HepG2 (cell line): ENCODE measurements around the gene EGFL8. TPM values are rescaled to one million over a fixed set of nuclear protein-coding genes. Genes with fewer than 3 reads are reported as not detected.

Experiments used
- ATAC-seq: fragments of 200-7000 bp; cut with Tn5 transposase; 3 replicates; pipeline ENCODE4 v1.9.1; 2020; ENCODE audit warnings: mild to moderate bottlenecking, moderate library complexity
- Bru-seq: library from RNA; stranded (reverse); fragments of 400-500 nt; gene quantifications from one replicate; lab custom pipeline; 2021; lab: Mats Ljungman, UMichigan
- BruChase-seq, 2 experiments: library from RNA; stranded (reverse); fragments of 400-500 nt; gene quantifications; one replicate each; lab custom pipeline; 2021; lab: Mats Ljungman, UMichigan
- BruUV-seq: library from RNA; stranded (reverse); fragments of 400-500 nt; replicated peaks from 2 replicates; lab custom pipeline; 2021; lab: Mats Ljungman, UMichigan
- CTCF ChIA-PET: fragments of 300-600 bp; formaldehyde crosslinking; extraction: SDS; loops from one replicate; lab custom pipeline; 2021; ENCODE audit warnings: low total read pairs, inconsistent platforms, low intra/inter-chr PET ratio; lab: Yijun Ruan, JAX
- POLR2A ChIA-PET: fragments of 350-600 bp; sonication (Branson Sonifier 250); formaldehyde crosslinking; loops from one replicate; lab custom pipeline; 2020; ENCODE audit warnings: antibody characterized with exemption, inconsistent platforms; lab: Yijun Ruan, JAX
- DNase-seq: peaks from one replicate; pipeline ENCODE4 v3.0.0-alpha.2; 2015; ENCODE audit warnings: low spot score
- FAIRE-seq: peaks from 3 replicates; lab custom pipeline; 2011; peaks lifted over from hg19 to GRCh38; lab: Jason Lieb, UNC
- H2AFZ ChIP-seq: one replicate; pipeline ENCODE4 v1.6.1; 2011; ENCODE audit warnings: low read length, inconsistent platforms
- H3K27ac ChIP-seq: fragments of 300-600 bp; 3 replicates; pipeline ENCODE4 v1.8.0; 2011; ENCODE audit warnings: mixed run types, mild to moderate bottlenecking, mixed read lengths, low read length, inconsistent platforms; ENCODE audit not compliant: insufficient read depth; ENCODE audit errors: extremely low read length
- H3K27me3 ChIP-seq, 2 experiments: fragments of 200-600 bp in 1 of 2; 2 replicates in 1 of 2; 3 replicates in 1 of 2; pipeline versions ENCODE4 v1.6.0 to v1.8.0; 2011; ENCODE audit warnings: low read length in 2 of 2, mild to moderate bottlenecking in 2 of 2, moderate library complexity in 2 of 2, inconsistent platforms in 1 of 2; ENCODE audit not compliant: insufficient read depth in 2 of 2, control insufficient read depth in 1 of 2
- H3K36me3 ChIP-seq, 2 experiments: fragments of 200-600 bp in 1 of 2; replicated peaks in 1 of 2; 2 replicates in 1 of 2; 3 replicates in 1 of 2; pipeline versions ENCODE4 v1.5.1 to v1.8.0; 2011; ENCODE audit warnings: low read length in 2 of 2, inconsistent platforms in 1 of 2; ENCODE audit not compliant: insufficient read depth in 2 of 2, control insufficient read depth in 1 of 2
- H3K4me1 ChIP-seq: 2 replicates; pipeline ENCODE4 v1.5.1; 2012; ENCODE audit warnings: low read length, inconsistent platforms; ENCODE audit not compliant: insufficient read depth
- H3K4me2 ChIP-seq: 2 replicates; pipeline ENCODE4 v1.6.0; 2011; ENCODE audit warnings: low read depth, low read length, inconsistent platforms
- H3K4me3 ChIP-seq, 3 experiments: fragments of 200-600 bp in 1 of 3; sonication (generic), shearing (Covaris generic) in 1 of 3; replicated peaks in 1 of 3; 2 replicates each; pipeline ENCODE4 v1.5.1; 2011 to 2016; ENCODE audit warnings: low read length in 3 of 3, inconsistent platforms in 2 of 3, low read depth in 2 of 3, mild to moderate bottlenecking in 2 of 3, control low read depth in 1 of 3, mixed read lengths in 1 of 3; ENCODE audit not compliant: insufficient read depth in 1 of 3
- H3K79me2 ChIP-seq: one replicate; pipeline ENCODE4 v1.6.1; 2011; ENCODE audit warnings: low read length, inconsistent platforms; ENCODE audit not compliant: insufficient read depth
- H3K9ac ChIP-seq: 2 replicates; pipeline ENCODE4 v1.6.0; 2011; ENCODE audit warnings: mild to moderate bottlenecking, low read depth, low read length, inconsistent platforms; ENCODE audit not compliant: insufficient read depth
- H3K9me3 ChIP-seq: 2 replicates; pipeline ENCODE4 v1.5.1; 2012; ENCODE audit warnings: mild to moderate bottlenecking, low read length
- H4K20me1 ChIP-seq: 2 replicates; pipeline ENCODE4 v1.6.0; 2011; ENCODE audit warnings: inconsistent platforms, mild to moderate bottlenecking, low read length, moderate library complexity; ENCODE audit not compliant: insufficient read depth
- ARNT ChIP-seq: fragments of 450-650 bp; IDR thresholded peaks from 2 replicates; pipeline ENCODE4 v1.6.1; 2017
- HIVEP1 ChIP-seq: sonication (generic); formaldehyde crosslinking; IDR thresholded peaks from 2 replicates; pipeline ENCODE4 v1.4.0; 2020; ENCODE audit warnings: mild to moderate bottlenecking, missing genetic modification reagents
- HOXA7 ChIP-seq: sonication (generic); formaldehyde crosslinking; IDR thresholded peaks from 2 replicates; pipeline ENCODE4 v1.8.1; 2022; ENCODE audit warnings: mild to moderate bottlenecking, missing genetic modification reagents, moderate library complexity
- MXD4 ChIP-seq: IDR thresholded peaks from 2 replicates; pipeline ENCODE4 v1.6.1; 2016; ENCODE audit warnings: mild to moderate bottlenecking, missing biosample characterization, missing genetic modification reagents
- ONECUT2 ChIP-seq: sonication (generic); formaldehyde crosslinking; IDR thresholded peaks from 2 replicates; pipeline ENCODE4 v1.4.0; 2020; ENCODE audit warnings: missing genetic modification reagents
- SOX5 ChIP-seq: IDR thresholded peaks from 2 replicates; pipeline ENCODE4 v1.6.1; 2016; ENCODE audit warnings: borderline replicate concordance
- ZNF317 ChIP-seq: sonication (generic); formaldehyde crosslinking; IDR thresholded peaks from 2 replicates; pipeline ENCODE4 v1.5.0; 2020; ENCODE audit warnings: mild to moderate bottlenecking, missing genetic modification reagents
- in situ Hi-C: cut with HindIII; loops from 2 replicates; pipeline ENCODE4 v1.10.0; 2017; ENCODE audit warnings: low pct_unique_long_range_greater_than_20kb; ENCODE audit not compliant: extremely low pct_ligation_motif_present
- intact Hi-C: fragments of 100-400 bp; cut with micrococcal nuclease; formaldehyde crosslinking; loops from one replicate; pipeline ENCODE4 v1.10.0; 2022; ENCODE audit not compliant: unreplicated experiment
- long read RNA-seq, 2 experiments: library from RNA in 1 of 2; library from polyadenylated mRNA in 1 of 2; stranded (forward) in 1 of 2; unstranded in 1 of 2; transcript quantifications; one replicate each; pipeline ENCODE4 v2.0.0, GENCODE V29; 2019 to 2022
- polyA minus RNA-seq, 3 experiments: library from RNA; depleted of rRNA, polyadenylated mRNA; stranded (reverse); fragments of >200 nt; gene quantifications; 2 replicates each; pipeline ENCODE4 v1.2.3, GENCODE V29; 2011; ENCODE audit warnings: low replicate concordance in 1 of 3
- polyA plus RNA-seq, 8 experiments: library from polyadenylated mRNA; depleted of rRNA in 3 of 8; stranded (reverse) in 7 of 8; unstranded in 1 of 8; fragments of >200 nt; fragmentation: Illumina TruSeq in 4 of 8; extraction: Trizol in 4 of 8; gene quantifications; 2 replicates each; pipeline versions ENCODE4 v1.2.1 to v1.2.3, GENCODE V29; 2011 to 2016; ENCODE audit warnings: low read depth in 4 of 8, missing spikeins in 1 of 8, mixed read lengths in 1 of 8; ENCODE audit not compliant: insufficient read depth in 1 of 8
- total RNA-seq, 5 experiments: library from RNA; depleted of rRNA; stranded (reverse); fragments of >200 nt; fragmentation: Illumina TruSeq; extraction: Trizol; gene quantifications; 2 replicates each; pipeline ENCODE4 v1.2.3, GENCODE V29; 2016; ENCODE audit warnings: low read depth in 1 of 5
- TF ChIP-seq, protein P1 (sequence below): IDR thresholded peaks from 2 replicates; pipeline ENCODE4 v1.6.1; 2016; ENCODE audit warnings: control low read depth
- TF ChIP-seq, protein P2 (sequence below): sonication (generic); formaldehyde crosslinking; IDR thresholded peaks from 2 replicates; pipeline ENCODE4 v1.5.0; 2020; ENCODE audit warnings: missing genetic modification reagents

EGFL8 gene
- total RNA-seq (2016; rRNA removed; fragmentation: Illumina TruSeq; extraction: Trizol) (3.1 and 11.5 TPM in 2 replicates), polyA plus RNA-seq (2011; rRNA removed) (10.0 and 11.5 TPM in 2 replicates), polyA minus RNA-seq (2011; rRNA and poly(A)+ RNA removed; ENCODE audit: low replicate concordance) (1.8 and 2.1 TPM in 2 replicates), Bru-seq, nascent RNA (percentile 81 among the genes with signal in this experiment), BruChase-seq, experiment 1, labeled RNA remaining after a 6-hour chase (percentile 91 among the genes with signal in this experiment), BruChase-seq, experiment 2, labeled RNA remaining after a 2-hour chase (percentile 92 among the genes with signal in this experiment)
- 10.1 and 11.4 TPM in 2 replicates for total RNA-seq (2016; cell fraction: cytosol; rRNA removed; fragmentation: Illumina TruSeq; extraction: Trizol; ENCODE audit: low read depth)
- 2.7 and 10.8 TPM in 2 replicates for total RNA-seq (2016; cell fraction: insoluble cytoplasmic fraction; rRNA removed; fragmentation: Illumina TruSeq; extraction: Trizol)
- total RNA-seq (2016; cell fraction: membrane; rRNA removed; fragmentation: Illumina TruSeq; extraction: Trizol) = 8.3 and 8.6 TPM in 2 replicates
- total RNA-seq (2016; cell fraction: nucleus; rRNA removed; fragmentation: Illumina TruSeq; extraction: Trizol) = 10.1 and 19.2 TPM in 2 replicates
- polyA plus RNA-seq (2011; cell fraction: cytosol; rRNA removed) = 2.6 and 4.0 TPM in 2 replicates
- 57.8 and 67.9 TPM in 2 replicates for polyA plus RNA-seq (2011; cell fraction: nucleus; rRNA removed)
- 6.6 and 13.6 TPM in 2 replicates for polyA plus RNA-seq (2012)
- 13.9 and 14.0 TPM in 2 replicates for polyA plus RNA-seq (2016; cell fraction: cytosol; fragmentation: Illumina TruSeq; extraction: Trizol; ENCODE audit: low read depth)
- polyA plus RNA-seq (2016; cell fraction: insoluble cytoplasmic fraction; fragmentation: Illumina TruSeq; extraction: Trizol; ENCODE audit: low read depth) = 3.1 and 5.1 TPM in 2 replicates
- polyA plus RNA-seq (2016; cell fraction: membrane; fragmentation: Illumina TruSeq; extraction: Trizol; ENCODE audit: low read depth) = 9.9 and 10.7 TPM in 2 replicates
- polyA plus RNA-seq (2016; cell fraction: nucleus; fragmentation: Illumina TruSeq; extraction: Trizol; ENCODE audit: insufficient read depth, low read depth) = 58.3 and 58.6 TPM in 2 replicates
- polyA minus RNA-seq (2011; cell fraction: cytosol; rRNA and poly(A)+ RNA removed) = 0.30 and 0.88 TPM in 2 replicates
- 6.0 and 7.3 TPM in 2 replicates for polyA minus RNA-seq (2011; cell fraction: nucleus; rRNA and poly(A)+ RNA removed)
- long read RNA-seq, experiment 1, partial matches to known transcripts = 2 of 3 reads
- long read RNA-seq, experiment 1, other reads (novel, unspliced or antisense) = 1 of 3 reads
- long read RNA-seq, experiment 2 = 0 reads

DNA sequence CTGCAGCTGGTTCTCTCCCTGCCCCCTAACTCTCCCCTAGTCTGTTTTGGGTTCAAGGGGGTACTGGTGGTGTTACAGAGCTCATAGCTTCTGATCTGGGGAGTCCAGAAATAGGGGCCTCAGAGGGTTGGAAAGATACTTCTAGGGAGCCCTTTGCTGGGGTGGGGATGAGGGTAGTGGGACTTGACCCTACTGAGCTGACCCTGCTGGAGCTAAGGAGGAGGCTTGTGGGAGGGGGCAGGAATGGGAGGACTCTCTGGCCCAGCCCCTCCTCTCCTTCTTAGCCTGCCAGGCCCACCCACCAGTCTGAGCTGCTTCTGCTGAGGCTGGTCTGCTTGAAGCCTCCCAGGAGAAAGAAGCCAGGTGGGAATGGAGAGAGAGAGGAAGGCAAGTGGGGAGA is at the start of gene EGFL8:
Gene EGFL8, plus strand, starts transcription at position 301 of the 400 bp plus-strand sequence. CDS start 1,571 bp downstream, outside the sequence.
- ChIA-PET POLR2A (interaction anchor here (1.2 kb wide), 1 partner anchor 10 kb away, joined by 3 read pairs; no protein-coding TSS in a partner anchor), CTCF (no interaction called here)
- FAIRE-seq (no peak), ATAC-seq (no peak), DNase-seq (no peak)
- in situ Hi-C loops = no loop called here
- no TSS peak for BruUV-seq
- H3K27me3 ChIP-seq = no peaks in the 10 kb centered on the region
- no peaks in the 10 kb centered on the region for H3K9me3 ChIP-seq
- TF ChIP-seq ONECUT2 (CRISPR knock-in tag) = no peak
- TF ChIP-seq HOXA7 (CRISPR knock-in tag) = no peak
- TF ChIP-seq ZNF317 (CRISPR knock-in tag) = no peak
- TF ChIP-seq ARNT = no peak
- TF ChIP-seq SOX5 (CRISPR knock-in tag) = no peak
- no peak for TF ChIP-seq HIVEP1 (CRISPR knock-in tag)
- TF ChIP-seq, protein P1, sequence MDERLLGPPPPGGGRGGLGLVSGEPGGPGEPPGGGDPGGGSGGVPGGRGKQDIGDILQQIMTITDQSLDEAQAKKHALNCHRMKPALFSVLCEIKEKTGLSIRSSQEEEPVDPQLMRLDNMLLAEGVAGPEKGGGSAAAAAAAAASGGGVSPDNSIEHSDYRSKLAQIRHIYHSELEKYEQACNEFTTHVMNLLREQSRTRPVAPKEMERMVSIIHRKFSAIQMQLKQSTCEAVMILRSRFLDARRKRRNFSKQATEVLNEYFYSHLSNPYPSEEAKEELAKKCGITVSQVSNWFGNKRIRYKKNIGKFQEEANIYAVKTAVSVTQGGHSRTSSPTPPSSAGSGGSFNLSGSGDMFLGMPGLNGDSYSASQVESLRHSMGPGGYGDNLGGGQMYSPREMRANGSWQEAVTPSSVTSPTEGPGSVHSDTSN (CRISPR knock-in tag) = no peak
- TF ChIP-seq, protein P2, sequence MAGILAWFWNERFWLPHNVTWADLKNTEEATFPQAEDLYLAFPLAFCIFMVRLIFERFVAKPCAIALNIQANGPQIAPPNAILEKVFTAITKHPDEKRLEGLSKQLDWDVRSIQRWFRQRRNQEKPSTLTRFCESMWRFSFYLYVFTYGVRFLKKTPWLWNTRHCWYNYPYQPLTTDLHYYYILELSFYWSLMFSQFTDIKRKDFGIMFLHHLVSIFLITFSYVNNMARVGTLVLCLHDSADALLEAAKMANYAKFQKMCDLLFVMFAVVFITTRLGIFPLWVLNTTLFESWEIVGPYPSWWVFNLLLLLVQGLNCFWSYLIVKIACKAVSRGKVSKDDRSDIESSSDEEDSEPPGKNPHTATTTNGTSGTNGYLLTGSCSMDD = no peak
- no peak for TF ChIP-seq MXD4 (CRISPR knock-in tag)
- no peak within 1 kb of the TSS for H3K4me2 ChIP-seq
- H3K36me3 ChIP-seq = peaks cover 10 to 38% of the 10 kb centered on the region in 2 experiments
- no peaks in the 10 kb centered on the region for H3K79me2 ChIP-seq
- no peaks in the 10 kb centered on the region for H3K4me1 ChIP-seq
- intact Hi-C loops = no loop called here
- no peak within 1 kb of the TSS for H3K27ac ChIP-seq
- H3K4me3 ChIP-seq = no peak within 1 kb of the TSS
- no peak within 1 kb of the TSS for H2AFZ ChIP-seq
- no peak within 1 kb of the TSS for H3K9ac ChIP-seq
- no peaks in the 10 kb centered on the region for H4K20me1 ChIP-seq
